ENCODE measurements around the gene DNER. TPM values are rescaled to one million over a fixed set of nuclear protein-coding genes. Genes with fewer than 3 reads are reported as not detected.

DNER gene
- total and polyA plus RNA-seq, 4 donors = 0.01 TPM; not detected in 3

DNA sequence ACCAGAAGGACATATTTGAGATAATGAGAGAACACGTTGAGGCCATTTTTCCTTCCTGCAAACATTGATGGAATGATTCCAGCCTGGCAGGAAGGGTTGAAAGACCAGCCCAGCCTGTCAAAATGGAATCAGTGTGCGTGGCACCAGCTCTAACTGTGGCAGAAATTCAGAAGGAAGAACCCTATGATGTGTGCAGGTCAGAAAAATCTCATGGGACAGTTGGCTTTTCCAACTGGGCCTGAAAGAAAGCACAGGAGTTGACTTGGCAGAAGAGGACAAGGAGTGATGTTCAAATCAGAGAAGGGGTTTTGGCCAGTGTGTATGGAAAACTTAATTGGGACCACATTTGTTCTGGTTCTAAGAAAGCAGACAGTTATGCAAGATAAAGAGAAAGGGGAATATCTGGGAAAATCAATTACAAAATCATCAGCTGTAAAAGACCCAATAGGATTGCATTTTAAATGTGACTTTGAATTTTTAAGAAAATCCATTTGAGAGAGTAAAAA, 250.5 kb downstream of the DNER start:
- H3K27me3 ChIP-seq (ENCODE audit: control insufficient read depth in 4 of 4, insufficient read depth in 4 of 4, low read length in 3 of 4) = peaks cover 0 to 2% (median 0%) of the 10 kb centered on the region in 4 donors
- 43% methylated on average over 2 of the region's 2 CpGs for WGBS
- DNase-seq (ENCODE audit: low spot score) = no peak
- no peaks in the 10 kb centered on the region for H3K9me3 ChIP-seq (ENCODE audit: control insufficient read depth in 4 of 4, low read length in 3 of 4)
- H3K27ac ChIP-seq (ENCODE audit: low read depth in 1 of 2, low read length in 2 of 2) = no peak overlapping the region
- H3K4me3 ChIP-seq (ENCODE audit: low read depth in 1 of 3, low read length in 3 of 3) = no peak overlapping the region
- H3K4me1 ChIP-seq (ENCODE audit: control insufficient read depth in 4 of 4, insufficient read depth in 4 of 4, low read length in 3 of 4) = no peaks in the 10 kb centered on the region
- H3K36me3 ChIP-seq (ENCODE audit: control insufficient read depth in 4 of 4, insufficient read depth in 3 of 4, low read depth in 1 of 4, low read length in 3 of 4) = no peaks in the 10 kb centered on the region
- H3K9ac ChIP-seq (ENCODE audit: low read depth in 1 of 2, low read length in 2 of 2) = no peak overlapping the region
- TF ChIP-seq TAF1 (conservative IDR thresholded peaks at IDR 0.05) (no peak), JUND (IDR thresholded peaks at IDR 0.05) (no peak), GABPA (IDR thresholded peaks at IDR 0.05 in 1 of 2, conservative IDR thresholded peaks at IDR 0.05 in 1 of 2) (no peak)
- TF ChIP-seq, protein P1, sequence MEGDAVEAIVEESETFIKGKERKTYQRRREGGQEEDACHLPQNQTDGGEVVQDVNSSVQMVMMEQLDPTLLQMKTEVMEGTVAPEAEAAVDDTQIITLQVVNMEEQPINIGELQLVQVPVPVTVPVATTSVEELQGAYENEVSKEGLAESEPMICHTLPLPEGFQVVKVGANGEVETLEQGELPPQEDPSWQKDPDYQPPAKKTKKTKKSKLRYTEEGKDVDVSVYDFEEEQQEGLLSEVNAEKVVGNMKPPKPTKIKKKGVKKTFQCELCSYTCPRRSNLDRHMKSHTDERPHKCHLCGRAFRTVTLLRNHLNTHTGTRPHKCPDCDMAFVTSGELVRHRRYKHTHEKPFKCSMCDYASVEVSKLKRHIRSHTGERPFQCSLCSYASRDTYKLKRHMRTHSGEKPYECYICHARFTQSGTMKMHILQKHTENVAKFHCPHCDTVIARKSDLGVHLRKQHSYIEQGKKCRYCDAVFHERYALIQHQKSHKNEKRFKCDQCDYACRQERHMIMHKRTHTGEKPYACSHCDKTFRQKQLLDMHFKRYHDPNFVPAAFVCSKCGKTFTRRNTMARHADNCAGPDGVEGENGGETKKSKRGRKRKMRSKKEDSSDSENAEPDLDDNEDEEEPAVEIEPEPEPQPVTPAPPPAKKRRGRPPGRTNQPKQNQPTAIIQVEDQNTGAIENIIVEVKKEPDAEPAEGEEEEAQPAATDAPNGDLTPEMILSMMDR (IDR thresholded peaks at IDR 0.05; ENCODE audit: low read depth, low read length, missing input control) = no peak

GRCh38 chr2:229462112-229462511, 252.2 kb downstream of the DNER start:
- no peak for DNase-seq (ENCODE audit: low spot score)
- no peak for TF ChIP-seq REST (IDR thresholded peaks at IDR 0.05)
- TF ChIP-seq RXRA (IDR thresholded peaks at IDR 0.05) = no peak
- TF ChIP-seq HNF4A (conservative IDR thresholded peaks at IDR 0.05) = no peak
- no peak for TF ChIP-seq FOXA1 (IDR thresholded peaks at IDR 0.05)
- TF ChIP-seq, protein P2, sequence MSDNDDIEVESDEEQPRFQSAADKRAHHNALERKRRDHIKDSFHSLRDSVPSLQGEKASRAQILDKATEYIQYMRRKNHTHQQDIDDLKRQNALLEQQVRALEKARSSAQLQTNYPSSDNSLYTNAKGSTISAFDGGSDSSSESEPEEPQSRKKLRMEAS (IDR thresholded peaks at IDR 0.05) = no peak
- TF ChIP-seq EGR1 (IDR thresholded peaks at IDR 0.05; ENCODE audit: low read depth in 2 of 2) = no peak
- no peak for TF ChIP-seq YY1 (IDR thresholded peaks at IDR 0.05)
- no peak for TF ChIP-seq TAF1 (conservative IDR thresholded peaks at IDR 0.05)
- TF ChIP-seq GABPA (IDR thresholded peaks at IDR 0.05 in 1 of 2, conservative IDR thresholded peaks at IDR 0.05 in 1 of 2) = no peak
- Histone ChIP-seq H3K4me3 (ENCODE audit: low read depth in 1 of 3, low read length in 3 of 3) (no peak overlapping the region), H3K36me3 (ENCODE audit: control insufficient read depth in 4 of 4, insufficient read depth in 3 of 4, low read depth in 1 of 4, low read length in 3 of 4) (no peaks in the 10 kb centered on the region), H3K4me1 (ENCODE audit: control insufficient read depth in 4 of 4, insufficient read depth in 4 of 4, low read length in 3 of 4) (no peaks in the 10 kb centered on the region), H3K9me3 (ENCODE audit: control insufficient read depth in 4 of 4, low read length in 3 of 4) (no peaks in the 10 kb centered on the region), H3K27me3 (ENCODE audit: control insufficient read depth in 4 of 4, insufficient read depth in 4 of 4, low read length in 3 of 4) (peaks cover 0 to 2% (median 0%) of the 10 kb centered on the region in 4 donors), H3K9ac (ENCODE audit: low read depth in 1 of 2, low read length in 2 of 2) (no peak overlapping the region), H3K27ac (ENCODE audit: low read depth in 1 of 2, low read length in 2 of 2) (no peak overlapping the region)

DNA sequence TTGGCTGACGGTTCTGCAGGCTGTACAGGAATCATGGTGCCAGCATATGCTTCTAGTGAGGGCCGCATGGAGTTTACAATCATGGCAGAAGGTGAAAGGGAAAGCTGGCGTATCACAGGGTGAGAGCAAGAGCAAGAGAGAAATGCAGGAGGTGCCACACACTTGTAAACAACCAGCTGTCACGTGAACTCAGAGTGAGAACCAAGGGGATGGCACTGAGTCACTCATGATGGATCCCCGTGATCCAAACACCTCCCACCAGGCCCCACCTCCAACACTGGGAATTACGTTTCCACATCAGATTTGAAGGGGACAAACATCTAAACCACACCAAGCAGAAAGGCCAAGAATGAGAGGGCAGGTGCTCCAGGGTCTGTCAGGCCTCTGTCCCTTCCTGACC, 258.3 kb downstream of the DNER start:
- no peaks in the 10 kb centered on the region for H3K27me3 ChIP-seq (ENCODE audit: control insufficient read depth in 4 of 4, insufficient read depth in 4 of 4, low read length in 3 of 4)
- no peak for TF ChIP-seq HNF4A (conservative IDR thresholded peaks at IDR 0.05)
- TF ChIP-seq YY1 (IDR thresholded peaks at IDR 0.05) = no peak
- TF ChIP-seq ZBTB33 (IDR thresholded peaks at IDR 0.05) = no peak
- no peak for TF ChIP-seq RAD21 (IDR thresholded peaks at IDR 0.05)
- TF ChIP-seq NR2F2 (IDR thresholded peaks at IDR 0.05) = no peak
- TF ChIP-seq FOXA2 (IDR thresholded peaks at IDR 0.05) = no peak
- TF ChIP-seq RXRA (IDR thresholded peaks at IDR 0.05) = no peak
- no peak for TF ChIP-seq TAF1 (conservative IDR thresholded peaks at IDR 0.05)
- TF ChIP-seq EGR1 (IDR thresholded peaks at IDR 0.05; ENCODE audit: low read depth in 2 of 2) = no peak
- TF ChIP-seq REST (IDR thresholded peaks at IDR 0.05) = no peak
- TF ChIP-seq HNF4G (IDR thresholded peaks at IDR 0.05) = no peak
- no peak for TF ChIP-seq FOXA1 (IDR thresholded peaks at IDR 0.05)
- TF ChIP-seq, protein P2 (IDR thresholded peaks at IDR 0.05) = no peak
- no peak overlapping the region for H3K27ac ChIP-seq (ENCODE audit: low read depth in 1 of 2, low read length in 2 of 2)
- H3K36me3 ChIP-seq (ENCODE audit: control insufficient read depth in 4 of 4, insufficient read depth in 3 of 4, low read depth in 1 of 4, low read length in 3 of 4) = no peaks in the 10 kb centered on the region
- no peak overlapping the region for H3K4me3 ChIP-seq (ENCODE audit: low read depth in 1 of 3, low read length in 3 of 3)
- no peak overlapping the region for H3K9ac ChIP-seq (ENCODE audit: low read depth in 1 of 2, low read length in 2 of 2)
- H3K4me1 ChIP-seq (ENCODE audit: control insufficient read depth in 4 of 4, insufficient read depth in 4 of 4, low read length in 3 of 4) = no peaks in the 10 kb centered on the region
- no peak for DNase-seq (ENCODE audit: low spot score)
- H3K9me3 ChIP-seq (ENCODE audit: control insufficient read depth in 4 of 4, low read length in 3 of 4) = no peaks in the 10 kb centered on the region
- WGBS = 77% methylated on average over 6 of the region's 6 CpGs
